Adipocyte (in vitro differentiated cells): ENCODE measurements around the gene SEC16A.
"Not testable (repeated sequence)": the region's sequence is repeated elsewhere in the genome, so short reads cannot be mapped to it uniquely, and the experiment has no call there.

Source experiments
- DNase-seq: peaks from one replicate; pipeline ENCODE4 v3.0.0-alpha.2; 2015; ENCODE audit warnings: low read depth
- H3K27me3 ChIP-seq: replicated peaks from 2 replicates; pipeline ENCODE4 v1.7.0; 2013; ENCODE audit warnings: mild to moderate bottlenecking, low read length, moderate library complexity; ENCODE audit not compliant: control insufficient read depth, insufficient read depth
- H3K36me3 ChIP-seq: 2 replicates; pipeline ENCODE4 v1.7.0; 2013; ENCODE audit warnings: low read length, mild to moderate bottlenecking, moderate library complexity; ENCODE audit not compliant: control insufficient read depth, insufficient read depth, severe bottlenecking
- H3K4me1 ChIP-seq: 2 replicates; pipeline ENCODE4 v1.7.0; 2013; ENCODE audit warnings: mild to moderate bottlenecking, low read length, moderate library complexity; ENCODE audit not compliant: control insufficient read depth, insufficient read depth
- H3K4me3 ChIP-seq: 2 replicates; pipeline ENCODE4 v1.7.0; 2013; ENCODE audit warnings: mild to moderate bottlenecking, low read length, moderate library complexity
- H3K9ac ChIP-seq: 2 replicates; pipeline ENCODE4 v1.7.0; 2013; ENCODE audit warnings: mild to moderate bottlenecking, low read length, moderate library complexity
- H3K9me3 ChIP-seq: 2 replicates; pipeline ENCODE4 v1.7.0; 2013; ENCODE audit warnings: mild to moderate bottlenecking, low read length, moderate library complexity; ENCODE audit not compliant: control insufficient read depth

Gene SEC16A

GRCh38 chr9:136430588-136431234 lies 52.1 kb downstream of the SEC16A start:
- Histone ChIP-seq H3K4me1 (no peaks in the 10 kb centered on the region), H3K4me3 (no peak overlapping the region), H3K27me3 (no peaks in the 10 kb centered on the region), H3K9me3 (no peaks in the 10 kb centered on the region), H3K36me3 (peaks cover 32% of the 10 kb centered on the region), H3K9ac (no peak overlapping the region)
- DNase-seq: no peak

GRCh38 chr9:136429683-136430491 lies 53.0 kb downstream of the SEC16A start:
- Histone ChIP-seq H3K4me1 (no peaks in the 10 kb centered on the region), H3K27me3 (no peaks in the 10 kb centered on the region), H3K4me3 (no peak overlapping the region), H3K9ac (no peak overlapping the region), H3K9me3 (no peaks in the 10 kb centered on the region), H3K36me3 (peaks cover 33% of the 10 kb centered on the region)
- DNase-seq: no peak

- Histone ChIP-seq H3K4me1 (no peaks in the 10 kb centered on the region), H3K9ac (no peak overlapping the region), H3K4me3 (no peak overlapping the region), H3K27me3 (no peaks in the 10 kb centered on the region), H3K9me3 (no peaks in the 10 kb centered on the region), H3K36me3 (peaks cover 40% of the 10 kb centered on the region)
- DNase-seq: no peak
Measured at GRCh38 chr9:136429075-136429628, 53.7 kb downstream of the SEC16A start.

GRCh38 chr9:136426787-136427186 lies 56.1 kb downstream of the SEC16A start:
- no peaks in the 10 kb centered on the region for H3K27me3 ChIP-seq
- no peak overlapping the region for H3K9ac ChIP-seq
- DNase-seq: no peak
- H3K36me3 ChIP-seq: peaks cover 49% of the 10 kb centered on the region
- no peaks in the 10 kb centered on the region for H3K9me3 ChIP-seq
- no peak overlapping the region for H3K4me3 ChIP-seq
- no peaks in the 10 kb centered on the region for H3K4me1 ChIP-seq

GRCh38 chr9:136425367-136425766 lies 57.5 kb downstream of the SEC16A start:
- H3K27me3 ChIP-seq, H3K9me3 ChIP-seq, H3K9ac ChIP-seq, H3K4me3 ChIP-seq, H3K4me1 ChIP-seq, DNase-seq: not testable (repeated sequence)
- H3K36me3 ChIP-seq: peaks cover 55% of the 10 kb centered on the region

GRCh38 chr9:136424750-136425362 lies 58.0 kb downstream of the SEC16A start:
- no peak for DNase-seq
- H3K36me3 ChIP-seq: peaks cover 56% of the 10 kb centered on the region
- no peak overlapping the region for H3K9ac ChIP-seq
- H3K4me3 ChIP-seq: no peak overlapping the region
- no peaks in the 10 kb centered on the region for H3K9me3 ChIP-seq
- H3K4me1 ChIP-seq: no peaks in the 10 kb centered on the region
- H3K27me3 ChIP-seq: no peaks in the 10 kb centered on the region

- DNase-seq: no peak
- H3K9me3 ChIP-seq: no peaks in the 10 kb centered on the region
- H3K4me3 ChIP-seq: no peak overlapping the region
- H3K36me3 ChIP-seq: peaks cover 59% of the 10 kb centered on the region
- no peaks in the 10 kb centered on the region for H3K4me1 ChIP-seq
- H3K27me3 ChIP-seq: no peaks in the 10 kb centered on the region
- no peak overlapping the region for H3K9ac ChIP-seq
Measured at GRCh38 chr9:136423432-136424146, 59.3 kb downstream of the SEC16A start.

GRCh38 chr9:136422876-136423275 lies 60.0 kb downstream of the SEC16A start:
- no peaks in the 10 kb centered on the region for H3K4me1 ChIP-seq
- no peaks in the 10 kb centered on the region for H3K27me3 ChIP-seq
- H3K4me3 ChIP-seq: no peak overlapping the region
- peaks cover 65% of the 10 kb centered on the region for H3K36me3 ChIP-seq
- no peak for DNase-seq
- no peaks in the 10 kb centered on the region for H3K9me3 ChIP-seq
- no peak overlapping the region for H3K9ac ChIP-seq

- no peaks in the 10 kb centered on the region for H3K27me3 ChIP-seq
- no peak for DNase-seq
- H3K36me3 ChIP-seq: peaks cover 76% of the 10 kb centered on the region
- H3K9me3 ChIP-seq: no peaks in the 10 kb centered on the region
- H3K9ac ChIP-seq: no peak overlapping the region
- no peaks in the 10 kb centered on the region for H3K4me1 ChIP-seq
- H3K4me3 ChIP-seq: no peak overlapping the region
Measured at GRCh38 chr9:136421791-136422190, 61.0 kb downstream of the SEC16A start.

GRCh38 chr9:136419092-136419420 lies 63.8 kb downstream of the SEC16A start:
- no peaks in the 10 kb centered on the region for H3K4me1 ChIP-seq
- no peak overlapping the region for H3K9ac ChIP-seq
- H3K27me3 ChIP-seq: no peaks in the 10 kb centered on the region
- no peak overlapping the region for H3K4me3 ChIP-seq
- no peaks in the 10 kb centered on the region for H3K9me3 ChIP-seq
- DNase-seq: no peak
- H3K36me3 ChIP-seq: peaks cover 93% of the 10 kb centered on the region
